Erythroblast (primary cell): Measurements from ENCODE around the gene LGALS7.

Experiments used
- GATA1 ChIP-seq: IDR thresholded peaks from 2 replicates; pipeline ENCODE4 v1.6.1; 2011; ENCODE audit warnings: low read depth, mild to moderate bottlenecking, control low read depth, low read length, moderate library complexity
- POLR2A ChIP-seq: IDR thresholded peaks from 2 replicates; pipeline ENCODE4 v1.6.1; 2011; ENCODE audit warnings: mild to moderate bottlenecking, low read length

GRCh38 chr19:38805180-38805579 is 31.9 kb upstream of the LGALS7 start:
- TF ChIP-seq POLR2A (no peak), GATA1 (no peak)
